HG03139 (cell line): Measurements from ENCODE around the gene CACNA1I.

ENCODE experiments used
- ATAC-seq: cut with Tn5 transposase; IDR thresholded peaks from one replicate; pipeline ENCODE4 v1.9.1; 2021; ENCODE audit not compliant: unreplicated experiment

The CACNA1I gene

DNA sequence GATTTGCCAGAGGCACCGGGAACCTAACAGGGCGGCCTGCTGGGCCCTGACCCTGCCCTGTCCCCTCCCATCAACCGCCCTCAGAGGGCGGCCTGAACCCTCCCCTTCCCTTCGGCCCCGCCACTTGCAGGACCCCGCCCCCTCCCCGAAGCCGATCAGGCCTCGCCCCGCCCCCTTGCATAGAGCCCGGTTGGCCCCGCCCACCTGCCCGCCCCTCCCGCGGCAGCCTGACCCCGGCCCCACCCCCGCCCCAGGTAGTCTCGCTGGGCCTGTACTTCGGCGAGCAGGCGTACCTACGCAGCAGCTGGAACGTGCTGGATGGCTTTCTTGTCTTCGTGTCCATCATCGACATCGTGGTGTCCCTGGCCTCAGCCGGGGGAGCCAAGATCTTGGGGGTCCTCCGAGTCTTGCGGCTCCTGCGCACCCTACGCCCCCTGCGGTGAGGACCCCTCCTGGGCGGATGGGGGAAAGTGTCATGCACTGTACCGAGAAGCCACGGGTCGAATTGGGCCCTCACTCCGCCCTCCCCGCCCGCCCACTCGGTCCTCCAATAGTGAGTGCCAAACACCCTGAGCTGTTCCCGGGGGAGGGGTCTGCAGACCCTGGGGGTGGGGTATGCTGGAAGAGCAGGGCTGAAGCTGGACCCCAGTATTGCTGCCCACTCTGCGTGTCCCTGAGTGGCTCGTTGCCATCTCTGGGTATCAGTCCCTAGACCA, 94.1 kb downstream of the CACNA1I start:
- ATAC-seq, result no peak

DNA sequence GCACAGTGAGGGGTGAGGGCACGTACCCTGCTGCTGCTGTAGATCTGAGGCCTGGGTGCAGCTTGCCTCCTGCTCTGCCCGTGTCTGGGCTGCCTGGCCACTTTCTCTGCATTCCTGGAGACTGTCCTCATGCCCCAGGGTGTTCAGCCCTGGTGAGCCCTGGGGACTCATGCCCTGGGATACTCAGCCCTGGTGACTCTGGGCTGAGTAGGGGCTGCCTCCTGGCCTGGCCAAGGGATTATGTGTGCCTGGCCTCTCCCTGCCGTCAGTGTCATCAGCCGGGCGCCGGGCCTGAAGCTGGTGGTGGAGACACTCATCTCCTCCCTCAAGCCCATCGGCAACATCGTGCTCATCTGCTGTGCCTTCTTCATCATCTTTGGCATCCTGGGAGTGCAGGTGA, 94.7 kb downstream of the CACNA1I start:
- no peak for ATAC-seq

DNA sequence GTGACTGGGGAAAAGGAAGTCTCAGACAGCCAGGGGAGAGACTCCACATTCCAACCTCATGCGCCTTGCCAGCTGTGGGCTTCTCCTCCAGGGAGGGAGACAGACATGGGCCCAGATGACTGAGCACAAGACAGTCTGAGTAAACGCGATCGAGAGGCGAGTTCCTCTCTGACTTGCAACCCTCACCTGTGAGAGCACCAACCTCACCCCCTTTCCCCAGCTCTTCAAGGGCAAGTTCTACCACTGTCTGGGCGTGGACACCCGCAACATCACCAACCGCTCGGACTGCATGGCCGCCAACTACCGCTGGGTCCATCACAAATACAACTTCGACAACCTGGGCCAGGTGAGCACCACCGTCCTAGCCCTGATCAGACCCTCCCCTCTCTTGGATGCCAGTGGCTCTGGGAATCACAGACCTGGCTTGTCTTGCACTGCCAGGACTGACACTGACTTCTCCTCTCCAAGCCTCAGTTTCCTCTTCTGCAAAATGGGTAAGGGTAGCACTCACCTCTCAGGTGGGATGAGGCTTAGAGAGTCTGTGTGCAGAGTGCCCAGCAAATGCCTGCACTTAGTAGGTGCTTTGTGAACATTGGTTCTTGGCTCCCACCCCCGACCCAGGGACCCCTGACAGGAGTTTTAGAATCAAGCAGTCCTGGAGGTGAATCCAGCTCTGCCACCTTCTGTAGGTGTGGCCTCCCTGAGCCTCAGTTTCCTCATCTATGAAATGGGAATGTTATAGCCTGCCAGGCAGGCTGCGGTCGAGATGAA, 95.3 kb downstream of the CACNA1I start:
- ATAC-seq, result no peak

DNA sequence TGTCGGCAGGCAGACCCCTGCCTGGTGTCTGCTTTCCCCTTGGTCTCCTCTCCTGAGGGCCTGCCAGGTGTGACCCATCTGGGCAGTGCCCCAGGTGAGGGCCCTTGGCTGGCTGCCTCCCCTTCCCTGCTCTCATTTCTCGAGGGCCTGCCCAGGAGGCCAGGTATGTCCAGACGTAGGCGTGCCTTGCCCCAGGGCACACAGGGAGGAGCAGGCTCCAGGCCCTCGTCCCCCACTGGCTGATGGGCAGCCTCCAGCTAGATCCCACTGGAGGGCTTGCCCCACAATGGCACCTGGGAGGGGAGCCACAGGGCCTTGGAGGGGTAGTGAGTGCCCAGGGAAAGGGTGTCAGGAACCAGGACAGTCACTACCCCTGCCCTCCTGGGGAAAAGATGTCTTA, 95.9 kb downstream of the CACNA1I start:
- no peak for ATAC-seq

DNA sequence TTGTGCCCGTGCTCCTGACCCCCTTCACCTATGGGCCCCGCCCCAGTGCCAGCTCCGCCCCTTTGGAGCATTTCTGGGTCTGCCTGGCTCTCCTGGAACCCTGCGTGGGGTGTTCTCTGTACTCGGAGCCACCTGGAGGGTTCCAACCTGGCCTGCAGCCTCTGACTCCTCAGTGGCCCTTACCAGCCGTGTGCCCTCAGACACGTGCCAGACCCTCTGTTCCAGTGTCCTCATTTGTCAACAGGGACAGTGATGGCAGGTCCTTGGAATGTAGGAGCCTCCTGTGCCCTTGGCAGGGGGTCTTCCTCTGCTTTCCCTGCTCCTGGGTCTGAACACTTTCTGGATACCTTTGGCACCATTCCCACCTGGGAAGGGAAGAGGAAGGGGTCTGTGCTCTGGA, 96.4 kb downstream of the CACNA1I start:
- ATAC-seq, result no peak

DNA sequence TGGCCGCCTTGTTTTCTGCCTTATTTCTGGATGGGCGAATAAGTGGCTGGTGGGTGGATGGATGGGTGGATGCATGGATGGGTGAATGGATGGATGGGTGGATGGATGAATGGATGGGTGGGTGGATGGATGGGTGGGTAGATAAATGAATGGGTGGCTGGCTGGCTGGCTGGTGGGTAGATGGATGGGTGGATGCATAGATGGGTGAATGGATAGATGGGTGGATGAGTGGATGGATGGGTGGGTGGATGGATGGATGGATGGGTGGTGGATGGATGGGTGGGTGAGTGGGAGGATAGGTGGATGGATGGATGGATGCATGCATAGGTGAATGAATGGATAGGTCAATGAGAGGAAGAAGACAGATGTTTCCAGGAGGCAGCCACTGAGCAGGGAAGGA, 98.9 kb downstream of the CACNA1I start:
- no peak for ATAC-seq

DNA sequence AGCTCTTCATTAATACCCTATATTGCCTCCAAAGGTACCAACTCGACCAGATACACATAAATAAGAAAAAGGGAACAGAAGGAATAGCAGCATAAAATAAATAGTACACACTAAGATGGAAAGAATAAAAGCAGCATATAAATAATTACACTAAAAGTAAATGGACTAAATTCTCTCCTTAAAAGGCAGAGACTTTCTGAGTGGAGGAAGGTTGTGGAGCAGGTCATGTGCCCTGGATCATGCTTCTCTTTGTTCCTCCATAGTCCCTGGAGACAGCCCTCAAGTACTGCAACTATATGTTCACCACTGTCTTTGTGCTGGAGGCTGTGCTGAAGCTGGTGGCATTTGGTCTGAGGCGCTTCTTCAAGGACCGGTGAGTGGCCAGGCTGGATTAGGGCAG, 101.4 kb downstream of the CACNA1I start:
- ATAC-seq, result no peak

DNA sequence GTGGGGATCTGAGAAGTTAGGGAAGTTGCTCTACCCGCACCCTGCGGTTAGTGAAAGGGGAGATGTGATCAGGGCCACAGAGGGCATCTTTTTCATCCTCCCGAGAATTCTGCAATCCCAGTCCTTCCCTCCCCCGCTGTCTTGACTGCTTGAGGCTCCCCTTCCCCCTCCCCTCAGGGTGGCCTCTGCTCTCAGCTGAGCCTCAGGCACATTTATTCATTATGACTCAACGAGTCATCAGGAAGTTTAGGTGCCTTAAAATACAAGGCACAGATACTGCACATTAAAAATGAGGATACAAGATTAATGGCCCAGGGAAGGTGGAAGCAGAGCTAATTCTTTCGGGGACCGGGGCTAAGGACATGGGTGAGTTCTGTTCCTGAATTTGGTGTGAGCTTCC, 104.0 kb downstream of the CACNA1I start:
- ATAC-seq, result no peak

DNA sequence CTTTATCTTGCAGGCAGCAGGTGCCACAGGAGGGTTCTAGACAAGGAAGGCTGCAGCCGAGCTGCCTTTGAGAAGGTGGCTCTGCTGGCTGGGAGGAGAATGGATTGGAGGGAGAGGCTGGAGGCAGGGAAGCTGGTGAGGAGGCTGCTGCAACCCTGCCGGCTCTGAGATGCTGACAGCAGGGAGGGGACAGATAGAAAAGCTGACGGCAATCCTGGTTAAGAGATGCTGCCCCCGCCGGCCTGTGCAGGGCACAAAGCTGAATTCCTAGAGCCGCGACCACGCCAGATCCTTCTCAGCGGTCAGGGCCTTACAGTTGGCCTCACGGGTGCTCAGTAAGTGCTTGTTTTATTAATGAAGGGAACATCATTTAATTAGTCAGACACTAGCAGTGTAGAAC, 105.4 kb downstream of the CACNA1I start:
- no peak for ATAC-seq

DNA sequence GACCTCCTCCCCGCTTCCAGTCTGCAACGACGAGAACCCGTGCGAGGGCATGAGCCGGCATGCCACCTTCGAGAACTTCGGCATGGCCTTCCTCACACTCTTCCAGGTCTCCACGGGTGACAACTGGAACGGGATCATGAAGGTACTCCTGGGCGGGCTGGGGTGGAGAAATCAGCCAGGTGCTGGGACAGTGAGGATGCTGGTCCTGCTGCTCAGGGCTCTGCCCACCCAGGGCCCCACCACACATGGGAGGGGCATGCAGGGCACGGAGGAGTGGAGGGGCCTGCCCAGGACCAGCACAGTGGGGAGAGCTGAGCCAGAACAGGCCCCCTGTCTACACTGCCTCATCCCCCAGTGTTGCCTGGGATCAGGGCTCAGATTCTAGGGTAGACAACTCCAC, 107.4 kb downstream of the CACNA1I start:
- no peak for ATAC-seq

DNA sequence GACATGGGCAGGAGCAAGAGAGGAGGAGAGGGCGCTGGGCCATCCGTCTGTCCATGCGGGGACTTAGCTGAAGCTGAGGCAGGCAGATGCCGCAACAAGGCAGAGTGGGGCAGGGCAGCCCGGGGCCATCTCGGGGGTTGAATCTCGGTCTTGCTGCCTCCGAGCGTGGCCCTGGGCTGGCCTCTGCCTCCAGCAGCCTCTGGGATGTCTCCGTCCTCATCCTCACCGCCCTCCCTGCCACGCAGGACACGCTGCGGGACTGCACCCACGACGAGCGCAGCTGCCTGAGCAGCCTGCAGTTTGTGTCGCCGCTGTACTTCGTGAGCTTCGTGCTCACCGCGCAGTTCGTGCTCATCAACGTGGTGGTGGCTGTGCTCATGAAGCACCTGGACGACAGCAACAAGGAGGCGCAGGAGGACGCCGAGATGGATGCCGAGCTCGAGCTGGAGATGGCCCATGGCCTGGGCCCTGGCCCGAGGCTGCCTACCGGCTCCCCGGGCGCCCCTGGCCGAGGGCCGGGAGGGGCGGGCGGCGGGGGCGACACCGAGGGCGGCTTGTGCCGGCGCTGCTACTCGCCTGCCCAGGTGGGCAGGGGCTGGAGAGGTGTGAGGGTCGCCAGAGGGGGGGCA, 108.4 kb downstream of the CACNA1I start:
- no peak for ATAC-seq

DNA sequence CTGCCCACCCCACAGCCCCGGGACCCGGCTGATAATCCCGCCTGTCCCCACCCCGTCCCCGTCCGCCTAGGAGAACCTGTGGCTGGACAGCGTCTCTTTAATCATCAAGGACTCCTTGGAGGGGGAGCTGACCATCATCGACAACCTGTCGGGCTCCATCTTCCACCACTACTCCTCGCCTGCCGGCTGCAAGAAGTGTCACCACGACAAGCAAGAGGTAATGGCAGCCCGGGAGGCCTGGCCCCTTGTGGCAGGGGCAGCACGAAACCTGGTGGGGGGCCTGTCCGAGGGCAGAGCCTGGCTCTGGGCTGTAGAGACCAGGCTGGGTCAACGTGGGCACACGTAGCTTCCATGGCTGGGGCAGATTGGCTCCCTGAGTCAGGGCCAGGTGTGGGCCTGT, 109.1 kb downstream of the CACNA1I start:
- ATAC-seq, result no peak

DNA sequence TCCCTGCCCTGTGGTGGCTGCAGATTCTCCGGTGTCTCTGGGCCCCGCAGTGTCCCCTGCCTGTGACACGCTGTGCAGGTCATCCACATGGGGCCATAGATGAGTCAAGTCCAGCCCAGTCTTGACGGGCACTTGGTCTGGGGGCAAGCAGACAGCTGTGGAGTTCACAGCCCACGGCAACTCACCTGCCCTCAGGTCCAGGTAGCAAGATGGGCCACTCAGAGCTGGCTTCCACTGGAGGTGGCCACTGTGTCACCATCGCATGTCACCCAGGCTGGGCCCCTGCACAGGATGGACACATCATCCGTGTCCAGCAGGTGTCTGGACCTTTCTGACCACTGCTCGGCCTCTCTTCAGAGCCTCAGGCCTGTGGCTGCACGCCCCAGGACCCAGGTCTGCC, 109.9 kb downstream of the CACNA1I start:
- ATAC-seq, result no peak

DNA sequence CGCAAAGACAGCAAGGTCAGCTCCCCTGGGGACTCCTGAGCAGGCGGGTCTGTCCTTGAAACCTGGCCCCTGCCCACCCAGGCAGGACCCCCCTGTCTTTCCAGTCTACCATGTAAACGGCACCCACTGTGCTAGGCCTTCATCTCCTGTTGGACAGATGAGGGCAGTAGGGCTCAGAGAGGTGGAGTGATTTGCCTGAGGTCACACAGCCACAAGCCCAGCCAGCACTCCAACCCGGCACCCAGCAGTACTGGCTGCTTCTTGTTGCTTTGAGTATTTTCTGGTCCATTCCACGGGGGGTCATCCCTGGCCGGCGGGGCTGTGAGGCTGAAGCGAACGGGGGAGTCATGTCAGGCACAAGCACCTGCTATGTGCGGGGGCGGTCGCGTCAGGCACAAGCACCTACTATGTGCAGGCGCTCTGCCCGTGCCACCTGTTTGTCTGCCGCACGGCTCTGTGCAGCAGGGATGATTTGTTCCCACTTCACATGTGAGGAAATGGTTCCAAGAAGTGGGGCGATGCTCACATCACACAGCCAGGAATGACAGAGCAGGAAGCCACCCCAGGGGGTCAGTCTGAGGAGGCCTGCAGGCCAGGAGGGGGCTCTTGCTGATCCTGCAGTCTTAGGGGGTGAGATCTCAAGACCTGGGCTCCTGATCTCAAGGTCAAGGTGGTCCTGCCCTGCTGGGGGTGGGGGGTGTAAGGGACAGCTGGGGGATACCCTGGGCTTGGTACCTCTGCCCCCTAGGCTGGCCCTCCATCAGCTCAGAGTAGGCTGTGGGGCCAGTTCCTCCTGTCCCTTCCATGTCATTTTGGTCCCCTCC, 110.7 kb downstream of the CACNA1I start:
- no peak for ATAC-seq

DNA sequence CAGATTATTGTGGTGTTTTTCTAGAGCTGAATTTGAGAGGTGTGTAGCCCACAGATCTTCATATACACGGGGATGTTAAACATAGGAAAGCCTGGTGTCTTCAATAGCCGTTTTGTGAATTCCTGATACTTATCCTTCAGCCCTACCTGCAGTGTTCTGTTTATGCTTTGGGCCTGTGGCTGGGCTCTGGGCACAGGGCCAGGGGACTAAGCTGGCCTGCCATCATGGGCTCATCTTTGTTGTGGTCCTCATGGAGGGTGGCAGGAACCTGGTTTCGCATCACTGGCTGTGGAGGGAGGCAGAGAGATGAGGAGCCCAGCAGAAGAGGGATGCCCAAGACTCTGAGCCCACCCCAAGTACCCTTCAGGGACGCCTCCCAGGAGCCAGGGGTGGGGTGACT, 112.4 kb downstream of the CACNA1I start:
- ATAC-seq, result no peak

DNA sequence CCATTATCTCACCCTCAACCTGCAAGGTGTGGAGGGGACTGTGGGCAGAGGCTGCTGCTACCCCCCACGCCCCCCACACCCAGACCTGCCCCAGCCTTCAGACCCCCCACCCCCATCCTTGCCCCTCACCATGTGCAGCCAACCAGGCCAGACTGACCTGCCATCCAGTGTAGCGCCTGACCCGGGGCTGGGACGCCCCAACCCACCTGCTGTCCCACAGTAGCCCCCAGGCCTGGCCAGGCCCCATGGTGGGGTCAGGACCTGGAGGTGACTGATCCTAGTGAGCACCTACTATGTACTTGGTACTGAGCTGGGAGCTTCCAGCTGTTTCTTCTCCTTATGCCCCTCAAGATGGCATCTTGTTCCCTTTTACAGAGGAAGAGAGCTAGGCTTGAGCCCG, 113.1 kb downstream of the CACNA1I start:
- ATAC-seq, result no peak

DNA sequence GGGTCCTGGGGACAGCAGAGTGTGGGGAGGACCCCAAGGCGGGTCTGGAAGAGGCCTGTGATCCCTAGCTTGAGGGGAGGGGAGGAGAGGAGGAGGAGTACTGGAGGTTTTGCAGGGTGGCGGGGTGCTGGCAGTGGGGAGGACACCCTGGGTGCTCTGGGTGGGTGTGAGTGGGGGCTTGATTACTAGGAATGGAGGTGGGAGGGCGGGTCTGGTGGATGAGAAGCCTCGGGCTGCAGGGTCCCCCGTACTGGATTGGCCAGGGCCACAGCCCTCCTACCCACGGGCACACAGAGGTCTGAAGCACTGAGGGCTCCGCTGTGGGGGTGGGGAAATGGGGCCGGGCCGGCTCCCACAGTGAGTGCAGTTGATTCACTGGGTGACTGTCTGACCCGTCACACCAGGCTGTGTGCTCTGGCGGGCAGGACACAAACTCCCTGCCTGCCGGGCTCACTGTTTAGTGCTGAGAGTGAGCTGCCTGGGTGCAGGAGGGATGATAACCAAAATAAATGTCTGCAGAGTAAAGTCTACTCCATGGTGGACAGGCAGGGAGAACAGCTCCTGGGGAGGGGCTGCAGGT, 114.2 kb downstream of the CACNA1I start:
- no peak for ATAC-seq

DNA sequence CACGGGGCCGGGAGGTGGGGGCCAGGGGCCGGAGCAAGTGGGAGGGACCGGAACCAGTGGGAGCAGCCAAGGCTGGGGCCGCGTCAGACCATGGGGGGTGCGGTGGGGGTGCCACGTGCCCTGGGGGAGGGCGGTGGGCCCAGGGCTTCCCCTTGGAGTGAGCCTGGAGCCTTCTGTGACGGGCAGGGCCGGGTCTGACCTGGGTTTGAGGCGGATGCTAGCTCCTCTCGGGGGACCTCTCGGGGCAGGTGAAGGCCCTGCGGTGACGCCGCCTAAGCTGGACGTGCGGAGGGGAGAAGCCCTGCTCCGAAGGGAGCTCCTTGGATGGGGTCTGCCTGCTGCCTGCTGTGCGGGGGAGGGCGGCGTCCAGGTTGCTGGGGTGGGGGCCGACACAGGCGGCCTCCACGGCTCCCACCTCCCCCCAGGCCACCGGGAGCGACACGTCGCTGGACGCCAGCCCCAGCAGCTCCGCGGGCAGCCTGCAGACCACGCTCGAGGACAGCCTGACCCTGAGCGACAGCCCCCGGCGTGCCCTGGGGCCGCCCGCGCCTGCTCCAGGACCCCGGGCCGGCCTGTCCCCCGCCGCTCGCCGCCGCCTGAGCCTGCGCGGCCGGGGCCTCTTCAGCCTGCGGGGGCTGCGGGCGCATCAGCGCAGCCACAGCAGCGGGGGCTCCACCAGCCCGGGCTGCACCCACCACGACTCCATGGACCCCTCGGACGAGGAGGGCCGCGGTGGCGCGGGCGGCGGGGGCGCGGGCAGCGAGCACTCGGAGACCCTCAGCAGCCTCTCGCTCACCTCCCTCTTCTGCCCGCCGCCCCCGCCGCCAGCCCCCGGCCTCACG, 115.0 kb downstream of the CACNA1I start:
- no peak for ATAC-seq

DNA sequence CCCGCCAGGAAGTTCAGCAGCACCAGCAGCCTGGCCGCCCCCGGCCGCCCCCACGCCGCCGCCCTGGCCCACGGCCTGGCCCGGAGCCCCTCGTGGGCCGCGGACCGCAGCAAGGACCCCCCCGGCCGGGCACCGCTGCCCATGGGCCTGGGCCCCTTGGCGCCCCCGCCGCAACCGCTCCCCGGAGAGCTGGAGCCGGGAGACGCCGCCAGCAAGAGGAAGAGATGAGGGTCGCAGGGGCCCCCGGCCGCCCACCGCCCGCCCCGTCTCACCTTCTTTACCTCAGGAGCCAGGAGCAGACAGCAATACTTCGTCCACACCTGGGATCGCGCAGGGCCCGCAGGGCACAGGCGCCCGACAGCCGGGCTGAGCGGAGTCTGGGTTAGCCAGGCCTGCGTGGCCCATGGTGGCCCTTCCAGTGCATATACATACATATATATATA, 115.6 kb downstream of the CACNA1I start:
- ATAC-seq, result no peak
